Subcutaneous adipose tissue (tissue), 4 donors: ENCODE results near the gene MPST. TPM values are rescaled to one million over a fixed set of nuclear protein-coding genes. Genes with fewer than 3 reads are reported as not detected.

Experiments
- CTCF ChIP-seq: fragments of 450-650 bp; IDR thresholded peaks from one replicate; pipeline ENCODE4 v1.5.1; 2016; ENCODE audit warnings: low read depth, mild to moderate bottlenecking, control low read depth, antibody characterized with exemption, moderate library complexity
- total RNA-seq, 4 donors: library from RNA; depleted of rRNA; stranded (reverse); fragments of >200 nt; gene quantifications; one replicate each; pipeline ENCODE4 v1.1.0, GENCODE V29; 2016

MPST gene
- total RNA-seq, 4 donors from 2014 or later = 61.1 to 320 (median 149) TPM

- no peak for TF ChIP-seq CTCF
These were observed 5.1 kb upstream of the MPST start for GRCh38 chr22:37014415-37014806.

GRCh38 chr22:37014835-37015586 is 4.5 kb upstream of the MPST start:
- TF ChIP-seq CTCF = no peak

GRCh38 chr22:37015587-37015878 is 4.0 kb upstream of the MPST start:
- no peak for TF ChIP-seq CTCF

- TF ChIP-seq CTCF = no peak
These were observed 3.2 kb upstream of the MPST start for GRCh38 chr22:37016134-37016910.

GRCh38 chr22:37017356-37017755 is 2.2 kb upstream of the MPST start:
- TF ChIP-seq CTCF = no peak

GRCh38 chr22:37018086-37018814 is 1.3 kb upstream of the MPST start:
- TF ChIP-seq CTCF = no peak

- TF ChIP-seq CTCF = no peak
These were observed 680 bp upstream of the MPST start for GRCh38 chr22:37018815-37019308.
